Measurements from ENCODE around the gene NSMF. TPM values are rescaled to one million over a fixed set of nuclear protein-coding genes. Genes with fewer than 3 reads are reported as not detected.
A peak's percentile ranks its signal among the peaks of the same experiment; 100 is the strongest.

The NSMF gene
- total RNA-seq, 2 donors from 2014 or later: 41.5 to 54.2 TPM

- Mint-ChIP-seq H3K27me3 (no peaks in the 10 kb centered on the region), H3K4me1 (peaks cover 6% of the 10 kb centered on the region), H3K27ac (no peak overlapping the region), H3K36me3 (ENCODE audit: low read depth) (no peaks in the 10 kb centered on the region), H3K4me3 (no peak overlapping the region)
- H3K9me3 ChIP-seq (ENCODE audit: control insufficient read depth, low read length, poor library complexity, severe bottlenecking): no peaks in the 10 kb centered on the region
- DNase-seq (no peak), ATAC-seq (no peak)
Measured at GRCh38 chr9:137496601-137497375, 37.7 kb upstream of the NSMF start.

GRCh38 chr9:137494550-137495351 is 35.6 kb upstream of the NSMF start:
- Mint-ChIP-seq H3K27ac (no peak overlapping the region), H3K27me3 (no peaks in the 10 kb centered on the region), H3K36me3 (ENCODE audit: low read depth) (no peaks in the 10 kb centered on the region), H3K4me1 (peaks cover 11% of the 10 kb centered on the region), H3K4me3 (no peak overlapping the region)
- no peak for ATAC-seq
- H3K9me3 ChIP-seq (ENCODE audit: control insufficient read depth, low read length, poor library complexity, severe bottlenecking): no peaks in the 10 kb centered on the region
- DNase-seq: no peak

- Mint-ChIP-seq H3K4me1 (peaks cover 10% of the 10 kb centered on the region), H3K4me3 (no peak overlapping the region), H3K36me3 (ENCODE audit: low read depth) (no peaks in the 10 kb centered on the region), H3K27ac (no peak overlapping the region), H3K27me3 (no peaks in the 10 kb centered on the region)
- H3K9me3 ChIP-seq (ENCODE audit: control insufficient read depth, low read length, poor library complexity, severe bottlenecking): no peaks in the 10 kb centered on the region
- ATAC-seq (no peak), DNase-seq (no peak)
Measured at GRCh38 chr9:137494104-137494544, 35.0 kb upstream of the NSMF start.

GRCh38 chr9:137493364-137494103 is 34.4 kb upstream of the NSMF start:
- H3K9me3 ChIP-seq (ENCODE audit: control insufficient read depth, low read length, poor library complexity, severe bottlenecking): no peaks in the 10 kb centered on the region
- Mint-ChIP-seq H3K27me3 (no peaks in the 10 kb centered on the region), H3K4me1 (peaks cover 8% of the 10 kb centered on the region), H3K27ac (no peak overlapping the region), H3K4me3 (no peak overlapping the region), H3K36me3 (ENCODE audit: low read depth) (no peaks in the 10 kb centered on the region)
- ATAC-seq (no peak), DNase-seq (no peak)

GRCh38 chr9:137492464-137493363 is 33.6 kb upstream of the NSMF start:
- DNase-seq (no peak), ATAC-seq (peak; percentile 69)
- H3K36me3 Mint-ChIP-seq (ENCODE audit: low read depth): no peaks in the 10 kb centered on the region
- no peak overlapping the region for H3K4me3 Mint-ChIP-seq
- H3K27me3 Mint-ChIP-seq: no peaks in the 10 kb centered on the region
- peaks cover 8% of the 10 kb centered on the region for H3K4me1 Mint-ChIP-seq
- no peak overlapping the region for H3K27ac Mint-ChIP-seq
- no peaks in the 10 kb centered on the region for H3K9me3 ChIP-seq (ENCODE audit: control insufficient read depth, low read length, poor library complexity, severe bottlenecking)

- no peaks in the 10 kb centered on the region for H3K9me3 ChIP-seq (ENCODE audit: control insufficient read depth, low read length, poor library complexity, severe bottlenecking)
- Mint-ChIP-seq H3K4me3 (peak overlapping the region; percentile 28), H3K36me3 (ENCODE audit: low read depth) (no peaks in the 10 kb centered on the region), H3K4me1 (peaks cover 8% of the 10 kb centered on the region), H3K27ac (no peak overlapping the region), H3K27me3 (no peaks in the 10 kb centered on the region)
- ATAC-seq (no peak), DNase-seq (no peak)
Measured at GRCh38 chr9:137491735-137492432, 32.8 kb upstream of the NSMF start.

- no peaks in the 10 kb centered on the region for H3K9me3 ChIP-seq (ENCODE audit: control insufficient read depth, low read length, poor library complexity, severe bottlenecking)
- Mint-ChIP-seq H3K4me3 (no peak overlapping the region), H3K27me3 (no peaks in the 10 kb centered on the region), H3K36me3 (ENCODE audit: low read depth) (no peaks in the 10 kb centered on the region), H3K4me1 (peaks cover 8% of the 10 kb centered on the region), H3K27ac (peak overlapping the region; percentile 81)
- ATAC-seq (no peak), DNase-seq (no peak)
Measured at GRCh38 chr9:137490532-137491186, 31.5 kb upstream of the NSMF start.

GRCh38 chr9:137488906-137489305 is 29.8 kb upstream of the NSMF start:
- Mint-ChIP-seq H3K36me3 (ENCODE audit: low read depth) (no peaks in the 10 kb centered on the region), H3K27me3 (no peaks in the 10 kb centered on the region), H3K27ac (no peak overlapping the region), H3K4me3 (no peak overlapping the region), H3K4me1 (peaks cover 4% of the 10 kb centered on the region)
- H3K9me3 ChIP-seq (ENCODE audit: control insufficient read depth, low read length, poor library complexity, severe bottlenecking): no peaks in the 10 kb centered on the region
- DNase-seq (no peak), ATAC-seq (no peak)

GRCh38 chr9:137488327-137488653 is 29.2 kb upstream of the NSMF start:
- H3K27me3 Mint-ChIP-seq: no peaks in the 10 kb centered on the region
- peaks cover 4% of the 10 kb centered on the region for H3K4me1 Mint-ChIP-seq
- H3K9me3 ChIP-seq (ENCODE audit: control insufficient read depth, low read length, poor library complexity, severe bottlenecking): no peaks in the 10 kb centered on the region
- no peaks in the 10 kb centered on the region for H3K36me3 Mint-ChIP-seq (ENCODE audit: low read depth)
- H3K4me3 Mint-ChIP-seq: no peak overlapping the region
- no peak overlapping the region for H3K27ac Mint-ChIP-seq
- DNase-seq (no peak), ATAC-seq (no peak)

GRCh38 chr9:137487454-137488326 is 28.6 kb upstream of the NSMF start:
- Mint-ChIP-seq H3K36me3 (ENCODE audit: low read depth) (no peaks in the 10 kb centered on the region), H3K27ac (no peak overlapping the region), H3K4me1 (peaks cover 4% of the 10 kb centered on the region), H3K27me3 (no peaks in the 10 kb centered on the region), H3K4me3 (no peak overlapping the region)
- no peak for DNase-seq
- no peak for ATAC-seq
- H3K9me3 ChIP-seq (ENCODE audit: control insufficient read depth, low read length, poor library complexity, severe bottlenecking): no peaks in the 10 kb centered on the region
